ENCODE data around the gene SLC22A6. TPM values are rescaled to one million over a fixed set of nuclear protein-coding genes. Genes with fewer than 3 reads are reported as not detected.

SLC22A6 gene
- not detected in 5 replicates for total RNA-seq (2022; extraction: Qiagen RNA extraction)

GRCh38 chr11:62984451-62984991 is at the start of gene SLC22A6:
Gene SLC22A6, minus strand, starts transcription at chr11:62984967. Its CDS starts 277 bp downstream, at chr11:62984690.

GRCh38 chr11:63015521-63016215 is 30.9 kb upstream of the SLC22A6 start, which contains the start of gene SLC22A8:
Gene SLC22A8, minus strand, starts transcription at chr11:63015841. Its CDS starts 883 bp downstream, at chr11:63014958.

Other genes with a start within 250 kb of the SLC22A6 start
- gene ZBTB3, start 230.8 kb downstream of the SLC22A6 start, total RNA-seq (2022; extraction: Qiagen RNA extraction), result 1.1 to 1.9 TPM (median 1.6 TPM) in 5 replicates
- gene POLR2G, start 223.4 kb downstream of the SLC22A6 start, total RNA-seq (2022; extraction: Qiagen RNA extraction), result 170 to 189 TPM (median 182 TPM) in 5 replicates
- 11.0 to 17.5 TPM (median 16.0 TPM) in 5 replicates for gene TAF6L, start 213.6 kb downstream of the SLC22A6 start, total RNA-seq (2022; extraction: Qiagen RNA extraction)
- 67.4 to 99.6 TPM (median 90.7 TPM) in 5 replicates for gene TMEM179B, start 197.6 kb downstream of the SLC22A6 start, total RNA-seq (2022; extraction: Qiagen RNA extraction)
- gene TMEM223, start 193.0 kb downstream of the SLC22A6 start, total RNA-seq (2022; extraction: Qiagen RNA extraction), result 18.0 to 32.7 TPM (median 32.4 TPM) in 5 replicates
- 45.8 to 57.7 TPM (median 52.5 TPM) in 5 replicates for gene NXF1, start 179.5 kb downstream of the SLC22A6 start, total RNA-seq (2022; extraction: Qiagen RNA extraction)
- 19.9 to 27.8 TPM (median 25.5 TPM) in 5 replicates for gene STX5, start 152.9 kb downstream of the SLC22A6 start, total RNA-seq (2022; extraction: Qiagen RNA extraction)
- gene TEX54, start 152.1 kb downstream of the SLC22A6 start, total RNA-seq (2022; extraction: Qiagen RNA extraction), result not detected in 5 replicates
- gene WDR74, start 145.4 kb downstream of the SLC22A6 start, total RNA-seq (2022; extraction: Qiagen RNA extraction), result 78.6 to 86.1 TPM (median 84.6 TPM) in 5 replicates
- gene SLC3A2, start 104.1 kb downstream of the SLC22A6 start, total RNA-seq (2022; extraction: Qiagen RNA extraction), result 904 to 1,141 TPM (median 1,030 TPM) in 5 replicates
- 0.02 to 0.16 TPM (median 0.03 TPM) in 4 of 5 replicates, not detected in the other for gene CHRM1, start 63.6 kb downstream of the SLC22A6 start, total RNA-seq (2022; extraction: Qiagen RNA extraction)
- gene SLC22A8, start 30.9 kb upstream of the SLC22A6 start, total RNA-seq (2022; extraction: Qiagen RNA extraction), result not detected in 5 replicates
- gene SLC22A24, start 159.3 kb upstream of the SLC22A6 start, total RNA-seq (2022; extraction: Qiagen RNA extraction), result not detected in 5 replicates

All from A549 treated with CORT108297 at 1 μM for 4 hours (cell line).